Measurements from ENCODE around the gene ARSB. TPM values are rescaled to one million over a fixed set of nuclear protein-coding genes. Genes with fewer than 3 reads are reported as not detected.
A peak's percentile ranks its signal among the peaks of the same experiment; 100 is the strongest.

The ARSB gene
- total RNA-seq, 4 donors from 2014 or later: 10.0 to 17.4 (median 13.9) TPM

- no peak for TF ChIP-seq POLR2A (IDR thresholded peaks at IDR 0.05)
- no peak for TF ChIP-seq CTCF (IDR thresholded peaks at IDR 0.05)
- H3K9me3 ChIP-seq: no peaks in the 10 kb centered on the region
- DNase-seq: no peak
- H3K36me3 ChIP-seq: no peaks in the 10 kb centered on the region
- no peak overlapping the region for H3K27ac ChIP-seq
- H3K4me1 ChIP-seq: peaks cover 7 to 8% of the 10 kb centered on the region in 2 donors
- intact Hi-C loops (cut with DNase I): no loop called here
- H3K27me3 ChIP-seq: no peaks in the 10 kb centered on the region
- H3K4me3 ChIP-seq (replicated peaks in 1 of 3): no peak overlapping the region
- WGBS, 2 donors: 81% methylated on average over 10 of the region's 10 CpGs
These were observed 238.1 kb downstream of the ARSB start for GRCh38 chr5:78747055-78747454.

- peaks cover 7 to 8% of the 10 kb centered on the region in 2 donors for H3K4me1 ChIP-seq
- no peak overlapping the region for H3K4me3 ChIP-seq (replicated peaks in 1 of 3)
- no peaks in the 10 kb centered on the region for H3K27me3 ChIP-seq
- H3K9me3 ChIP-seq: no peaks in the 10 kb centered on the region
- no peaks in the 10 kb centered on the region for H3K36me3 ChIP-seq
- DNase-seq: no peak
- H3K27ac ChIP-seq: no peak overlapping the region
- intact Hi-C loops (cut with DNase I): no loop called here
- TF ChIP-seq CTCF (IDR thresholded peaks at IDR 0.05): no peak
- no peak for TF ChIP-seq POLR2A (IDR thresholded peaks at IDR 0.05)
- WGBS, 2 donors: 79 to 84% methylated on average over 6 of the region's 6 CpGs
These were observed 238.9 kb downstream of the ARSB start for GRCh38 chr5:78746021-78746770.

- Histone ChIP-seq H3K9me3 (no peaks in the 10 kb centered on the region), H3K27me3 (no peaks in the 10 kb centered on the region), H3K4me3 (replicated peaks in 1 of 3) (no peak overlapping the region), H3K27ac (no peak overlapping the region), H3K36me3 (no peaks in the 10 kb centered on the region), H3K4me1 (peaks cover 8 to 10% of the 10 kb centered on the region in 2 donors)
- WGBS, 2 donors: 71 to 74% methylated on average over 3 of the region's 3 CpGs
- DNase-seq: no peak
- TF ChIP-seq POLR2A (IDR thresholded peaks at IDR 0.05) (no peak), CTCF (IDR thresholded peaks at IDR 0.05) (no peak)
- intact Hi-C loops (cut with DNase I): no loop called here
These were observed 240.1 kb downstream of the ARSB start for GRCh38 chr5:78744951-78745534.

- 88 to 98% methylated on average over 1 of the region's 1 CpG for WGBS, 2 donors
- intact Hi-C loops (cut with DNase I): no loop called here
- H3K4me1 ChIP-seq: peaks cover 21 to 28% of the 10 kb centered on the region in 2 donors
- DNase-seq: no peak
- TF ChIP-seq POLR2A (IDR thresholded peaks at IDR 0.05): no peak
- TF ChIP-seq CTCF (IDR thresholded peaks at IDR 0.05): no peak
- no peaks in the 10 kb centered on the region for H3K9me3 ChIP-seq
- no peaks in the 10 kb centered on the region for H3K27me3 ChIP-seq
- H3K4me3 ChIP-seq (replicated peaks in 1 of 3): no peak overlapping the region
- H3K36me3 ChIP-seq: no peaks in the 10 kb centered on the region
- H3K27ac ChIP-seq: no peak overlapping the region
These were observed 244.1 kb downstream of the ARSB start for GRCh38 chr5:78741019-78741418.

GRCh38 chr5:78738693-78739300, 246.3 kb downstream of the ARSB start:
- intact Hi-C loops (cut with DNase I): no loop called here
- whole genome bisulfite sequencing, 2 donors: 27 to 30% methylated on average over 4 of the region's 4 CpGs
- peak; percentile 87 to 91 for DNase-seq
- peak in 1 of 6 experiments; percentile 28 for TF ChIP-seq CTCF (IDR thresholded peaks at IDR 0.05)
- TF ChIP-seq POLR2A (IDR thresholded peaks at IDR 0.05): no peak
- Histone ChIP-seq H3K4me1 (peaks cover 13 to 21% of the 10 kb centered on the region in 2 donors), H3K27ac (peak overlapping the region; percentile 43 to 64 (median 53)), H3K4me3 (replicated peaks in 1 of 3) (no peak overlapping the region), H3K36me3 (no peaks in the 10 kb centered on the region), H3K27me3 (no peaks in the 10 kb centered on the region), H3K9me3 (no peaks in the 10 kb centered on the region)
